ENCODE data around the gene ANKLE1.

ANKLE1 gene

DNA sequence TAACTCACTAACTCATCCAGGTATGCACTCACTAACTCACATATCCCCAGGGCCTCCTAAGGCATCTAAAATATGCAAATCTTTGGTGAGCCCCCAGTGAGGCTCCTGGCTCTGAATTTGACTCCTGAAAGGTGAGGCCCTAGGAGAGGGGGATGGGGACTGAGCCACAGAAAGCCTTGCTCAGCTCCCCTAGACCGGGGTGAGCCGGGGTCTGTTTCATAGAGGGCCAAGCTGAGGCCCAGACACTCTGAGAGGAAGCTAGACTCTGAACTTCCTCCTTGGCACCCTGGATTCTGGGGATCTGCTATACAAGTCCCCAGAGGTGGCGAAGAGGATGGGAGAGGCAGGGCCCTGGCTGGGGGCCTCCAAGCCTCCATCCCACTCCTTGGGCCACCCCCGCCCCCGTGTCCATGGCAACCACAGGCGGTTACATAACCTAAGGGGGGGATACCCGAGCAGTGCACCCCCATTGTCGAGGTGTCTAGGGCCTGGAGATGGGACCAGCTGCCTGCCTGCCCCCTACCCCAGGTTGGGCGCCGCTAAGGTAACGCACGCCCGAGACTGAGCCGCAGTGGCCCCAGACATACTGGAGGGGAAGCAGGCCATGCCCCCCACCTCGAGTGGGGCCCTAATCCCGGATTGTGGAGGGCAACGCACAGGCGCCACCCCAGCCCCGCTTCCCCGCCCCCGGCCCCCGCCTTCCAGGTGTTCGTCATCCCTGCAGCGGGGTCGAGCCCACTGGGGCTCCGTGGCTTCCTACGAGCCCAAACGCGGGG is 20.9 kb downstream of the ANKLE1 start:
- ATAC-seq = no peak
- TF ChIP-seq, protein P1, sequence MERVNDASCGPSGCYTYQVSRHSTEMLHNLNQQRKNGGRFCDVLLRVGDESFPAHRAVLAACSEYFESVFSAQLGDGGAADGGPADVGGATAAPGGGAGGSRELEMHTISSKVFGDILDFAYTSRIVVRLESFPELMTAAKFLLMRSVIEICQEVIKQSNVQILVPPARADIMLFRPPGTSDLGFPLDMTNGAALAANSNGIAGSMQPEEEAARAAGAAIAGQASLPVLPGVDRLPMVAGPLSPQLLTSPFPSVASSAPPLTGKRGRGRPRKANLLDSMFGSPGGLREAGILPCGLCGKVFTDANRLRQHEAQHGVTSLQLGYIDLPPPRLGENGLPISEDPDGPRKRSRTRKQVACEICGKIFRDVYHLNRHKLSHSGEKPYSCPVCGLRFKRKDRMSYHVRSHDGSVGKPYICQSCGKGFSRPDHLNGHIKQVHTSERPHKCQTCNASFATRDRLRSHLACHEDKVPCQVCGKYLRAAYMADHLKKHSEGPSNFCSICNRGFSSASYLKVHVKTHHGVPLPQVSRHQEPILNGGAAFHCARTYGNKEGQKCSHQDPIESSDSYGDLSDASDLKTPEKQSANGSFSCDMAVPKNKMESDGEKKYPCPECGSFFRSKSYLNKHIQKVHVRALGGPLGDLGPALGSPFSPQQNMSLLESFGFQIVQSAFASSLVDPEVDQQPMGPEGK (CRISPR knock-in tag; IDR thresholded peaks at IDR 0.05; ENCODE audit: borderline replicate concordance) = no peak
- TF ChIP-seq ARNTL (CRISPR knock-in tag; IDR thresholded peaks at IDR 0.05; ENCODE audit: borderline replicate concordance, low read depth) = no peak
- TF ChIP-seq ZC3H10 (CRISPR knock-in tag; IDR thresholded peaks at IDR 0.05) = no peak
- no peak for TF ChIP-seq RARB (CRISPR knock-in tag; IDR thresholded peaks at IDR 0.05)
- TF ChIP-seq ZFP3 (CRISPR knock-in tag; IDR thresholded peaks at IDR 0.05) = no peak
- TF ChIP-seq OSR1 (CRISPR knock-in tag; IDR thresholded peaks at IDR 0.05) = no peak
- TF ChIP-seq TOX (CRISPR knock-in tag; IDR thresholded peaks at IDR 0.05; ENCODE audit: borderline replicate concordance) = no peak
- no peak for TF ChIP-seq ZNF70 (CRISPR knock-in tag; IDR thresholded peaks at IDR 0.05)
- TF ChIP-seq SNAI2 (CRISPR knock-in tag; IDR thresholded peaks at IDR 0.05) = no peak
- no peak for TF ChIP-seq CSDC2 (CRISPR knock-in tag; IDR thresholded peaks at IDR 0.05)
- TF ChIP-seq TCF4 (CRISPR knock-in tag; IDR thresholded peaks at IDR 0.05; ENCODE audit: borderline replicate concordance) = no peak
- no peak for TF ChIP-seq ZNF565 (CRISPR knock-in tag; conservative IDR thresholded peaks at IDR 0.05; ENCODE audit: low read depth)
- TF ChIP-seq, protein P2, sequence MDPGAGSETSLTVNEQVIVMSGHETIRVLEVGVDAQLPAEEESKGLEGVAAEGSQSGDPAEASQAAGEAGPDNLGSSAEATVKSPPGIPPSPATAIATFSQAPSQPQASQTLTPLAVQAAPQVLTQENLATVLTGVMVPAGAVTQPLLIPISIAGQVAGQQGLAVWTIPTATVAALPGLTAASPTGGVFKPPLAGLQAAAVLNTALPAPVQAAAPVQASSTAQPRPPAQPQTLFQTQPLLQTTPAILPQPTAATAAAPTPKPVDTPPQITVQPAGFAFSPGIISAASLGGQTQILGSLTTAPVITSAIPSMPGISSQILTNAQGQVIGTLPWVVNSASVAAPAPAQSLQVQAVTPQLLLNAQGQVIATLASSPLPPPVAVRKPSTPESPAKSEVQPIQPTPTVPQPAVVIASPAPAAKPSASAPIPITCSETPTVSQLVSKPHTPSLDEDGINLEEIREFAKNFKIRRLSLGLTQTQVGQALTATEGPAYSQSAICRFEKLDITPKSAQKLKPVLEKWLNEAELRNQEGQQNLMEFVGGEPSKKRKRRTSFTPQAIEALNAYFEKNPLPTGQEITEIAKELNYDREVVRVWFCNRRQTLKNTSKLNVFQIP (CRISPR knock-in tag; IDR thresholded peaks at IDR 0.05; ENCODE audit: borderline replicate concordance, low read depth) = no peak
- TF ChIP-seq, protein P3, sequence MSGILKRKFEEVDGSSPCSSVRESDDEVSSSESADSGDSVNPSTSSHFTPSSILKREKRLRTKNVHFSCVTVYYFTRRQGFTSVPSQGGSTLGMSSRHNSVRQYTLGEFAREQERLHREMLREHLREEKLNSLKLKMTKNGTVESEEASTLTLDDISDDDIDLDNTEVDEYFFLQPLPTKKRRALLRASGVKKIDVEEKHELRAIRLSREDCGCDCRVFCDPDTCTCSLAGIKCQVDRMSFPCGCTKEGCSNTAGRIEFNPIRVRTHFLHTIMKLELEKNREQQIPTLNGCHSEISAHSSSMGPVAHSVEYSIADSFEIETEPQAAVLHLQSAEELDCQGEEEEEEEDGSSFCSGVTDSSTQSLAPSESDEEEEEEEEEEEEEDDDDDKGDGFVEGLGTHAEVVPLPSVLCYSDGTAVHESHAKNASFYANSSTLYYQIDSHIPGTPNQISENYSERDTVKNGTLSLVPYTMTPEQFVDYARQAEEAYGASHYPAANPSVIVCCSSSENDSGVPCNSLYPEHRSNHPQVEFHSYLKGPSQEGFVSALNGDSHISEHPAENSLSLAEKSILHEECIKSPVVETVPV (CRISPR knock-in tag; IDR thresholded peaks at IDR 0.05) = no peak
- no peak for TF ChIP-seq ZFP30 (CRISPR knock-in tag; IDR thresholded peaks at IDR 0.05)
- TF ChIP-seq BACH2 (CRISPR knock-in tag; IDR thresholded peaks at IDR 0.05; ENCODE audit: borderline replicate concordance) = no peak
- TF ChIP-seq PPARA (CRISPR knock-in tag; IDR thresholded peaks at IDR 0.05; ENCODE audit: borderline replicate concordance) = no peak
- TF ChIP-seq, protein P4, sequence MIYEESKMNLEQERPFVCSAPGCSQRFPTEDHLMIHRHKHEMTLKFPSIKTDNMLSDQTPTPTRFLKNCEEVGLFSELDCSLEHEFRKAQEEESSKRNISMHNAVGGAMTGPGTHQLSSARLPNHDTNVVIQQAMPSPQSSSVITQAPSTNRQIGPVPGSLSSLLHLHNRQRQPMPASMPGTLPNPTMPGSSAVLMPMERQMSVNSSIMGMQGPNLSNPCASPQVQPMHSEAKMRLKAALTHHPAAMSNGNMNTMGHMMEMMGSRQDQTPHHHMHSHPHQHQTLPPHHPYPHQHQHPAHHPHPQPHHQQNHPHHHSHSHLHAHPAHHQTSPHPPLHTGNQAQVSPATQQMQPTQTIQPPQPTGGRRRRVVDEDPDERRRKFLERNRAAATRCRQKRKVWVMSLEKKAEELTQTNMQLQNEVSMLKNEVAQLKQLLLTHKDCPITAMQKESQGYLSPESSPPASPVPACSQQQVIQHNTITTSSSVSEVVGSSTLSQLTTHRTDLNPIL (CRISPR knock-in tag; IDR thresholded peaks at IDR 0.05; ENCODE audit: low read depth) = no peak
- TF ChIP-seq ESRRG (CRISPR knock-in tag; IDR thresholded peaks at IDR 0.05) = no peak

DNA sequence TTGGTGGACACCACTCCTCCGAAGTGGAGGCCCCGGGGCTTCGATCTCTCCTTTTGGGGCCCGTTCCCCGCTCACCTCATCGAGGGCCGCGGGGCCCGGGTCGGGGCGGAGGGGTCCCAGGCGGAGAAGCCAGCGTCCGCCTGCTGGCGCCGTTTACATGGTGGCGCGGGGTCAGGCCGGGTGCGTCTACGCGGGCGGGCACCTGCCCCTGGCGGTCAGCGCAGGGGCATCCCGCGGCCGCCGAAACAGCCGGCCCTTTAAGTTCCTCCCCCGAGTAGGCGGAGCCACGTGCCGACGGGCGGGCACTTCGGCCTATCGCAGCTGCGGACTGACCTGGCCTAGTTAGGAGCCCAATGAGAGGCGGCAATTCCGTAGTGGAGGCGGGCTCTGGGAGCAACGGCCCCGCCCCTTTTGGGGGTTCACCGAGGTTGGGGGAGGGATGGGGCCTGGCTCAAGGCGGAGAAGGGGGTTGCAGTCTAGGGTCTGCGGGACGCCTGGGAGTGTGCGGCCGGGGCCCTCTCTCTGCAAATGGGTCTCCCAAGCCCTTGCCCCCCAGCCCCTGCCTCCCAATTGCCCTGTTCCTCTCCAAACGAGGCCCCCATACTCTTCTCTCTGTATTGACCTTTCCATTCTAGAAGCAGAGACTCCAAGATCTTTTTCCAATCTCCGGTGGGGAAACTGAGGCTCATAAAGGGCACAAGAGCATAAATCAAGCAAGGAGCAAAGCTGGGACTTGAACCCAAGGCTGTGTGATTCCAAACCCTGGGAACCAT is 21.7 kb downstream of the ANKLE1 start, which contains the start of gene ABHD8:
ABHD8 (minus strand) TSS at position 259 of the 773 bp plus-strand sequence. CDS start 1,809 bp downstream, outside the sequence.
- TF ChIP-seq ZNF70 (CRISPR knock-in tag; IDR thresholded peaks at IDR 0.05) = 0 out of 2 replicates have a peak, but pooled peaks have one; percentile 26
- TF ChIP-seq ZFP3 (CRISPR knock-in tag; IDR thresholded peaks at IDR 0.05) = peak; percentile 99
- TF ChIP-seq ARNTL (CRISPR knock-in tag; IDR thresholded peaks at IDR 0.05; ENCODE audit: borderline replicate concordance, low read depth) = no peak
- peak; percentile 86 for ATAC-seq

DNA sequence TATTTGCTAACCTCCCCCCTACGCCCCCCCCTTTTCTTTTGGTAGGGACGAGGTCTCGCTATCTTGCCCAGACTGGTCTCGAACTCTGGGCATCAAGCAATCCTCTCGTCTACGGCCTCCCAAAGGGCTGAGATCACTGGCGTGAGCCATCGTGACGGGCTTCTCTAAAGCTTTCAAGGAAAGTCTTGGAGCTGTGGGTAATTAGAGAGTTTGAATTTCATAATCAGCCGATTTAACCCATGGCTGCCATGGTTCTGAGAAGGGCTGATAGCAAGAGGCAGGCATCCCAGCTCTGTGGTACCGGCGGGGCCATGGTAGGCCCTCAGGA is 22.2 kb downstream of the ANKLE1 start:
- TF ChIP-seq ESRRG (CRISPR knock-in tag; IDR thresholded peaks at IDR 0.05) = no peak
- TF ChIP-seq, protein P1 (CRISPR knock-in tag; IDR thresholded peaks at IDR 0.05; ENCODE audit: borderline replicate concordance) = no peak
- TF ChIP-seq, protein P2 (CRISPR knock-in tag; IDR thresholded peaks at IDR 0.05; ENCODE audit: borderline replicate concordance, low read depth) = no peak
- no peak for ATAC-seq
